ENCODE data around the gene WWOX. TPM values are rescaled to one million over a fixed set of nuclear protein-coding genes. Genes with fewer than 3 reads are reported as not detected.

WWOX gene
- total and polyA plus RNA-seq, 10 donors, result 5.9 to 90.3 (median 26.4) TPM

- H3K27me3 ChIP-seq (replicated peaks in 1 of 7), result no peaks in the 10 kb centered on the region
- no peaks in the 10 kb centered on the region for H3K4me1 ChIP-seq
- TF ChIP-seq POLR2A (IDR thresholded peaks at IDR 0.05), result no peak
- H3K9me3 ChIP-seq, result no peaks in the 10 kb centered on the region
- no peak overlapping the region for H3K4me3 ChIP-seq
- H3K36me3 ChIP-seq, result no peaks in the 10 kb centered on the region
- intact Hi-C loops (cut with DNase I; ENCODE audit: low total_unique reads), result no loop called here
- H3K27ac ChIP-seq, result no peak overlapping the region
- 91 to 98% (median 93%) methylated on average over 4 of the region's 4 CpGs for WGBS, 5 donors
- no peak for DNase-seq
Measured at GRCh38 chr16:79026117-79026516, 926.7 kb downstream of the WWOX start.

- intact Hi-C loops (cut with DNase I; ENCODE audit: low total_unique reads), result no loop called here
- Histone ChIP-seq H3K4me1 (no peaks in the 10 kb centered on the region), H3K4me3 (no peak overlapping the region), H3K36me3 (no peaks in the 10 kb centered on the region), H3K9me3 (peaks cover 0 to 8% (median 3%) of the 10 kb centered on the region in 8 donors), H3K27ac (no peak overlapping the region), H3K27me3 (replicated peaks in 1 of 7) (no peaks in the 10 kb centered on the region)
- WGBS, 5 donors, result 89 to 97% (median 94%) methylated on average over 4 of the region's 4 CpGs
- TF ChIP-seq, protein P1, sequence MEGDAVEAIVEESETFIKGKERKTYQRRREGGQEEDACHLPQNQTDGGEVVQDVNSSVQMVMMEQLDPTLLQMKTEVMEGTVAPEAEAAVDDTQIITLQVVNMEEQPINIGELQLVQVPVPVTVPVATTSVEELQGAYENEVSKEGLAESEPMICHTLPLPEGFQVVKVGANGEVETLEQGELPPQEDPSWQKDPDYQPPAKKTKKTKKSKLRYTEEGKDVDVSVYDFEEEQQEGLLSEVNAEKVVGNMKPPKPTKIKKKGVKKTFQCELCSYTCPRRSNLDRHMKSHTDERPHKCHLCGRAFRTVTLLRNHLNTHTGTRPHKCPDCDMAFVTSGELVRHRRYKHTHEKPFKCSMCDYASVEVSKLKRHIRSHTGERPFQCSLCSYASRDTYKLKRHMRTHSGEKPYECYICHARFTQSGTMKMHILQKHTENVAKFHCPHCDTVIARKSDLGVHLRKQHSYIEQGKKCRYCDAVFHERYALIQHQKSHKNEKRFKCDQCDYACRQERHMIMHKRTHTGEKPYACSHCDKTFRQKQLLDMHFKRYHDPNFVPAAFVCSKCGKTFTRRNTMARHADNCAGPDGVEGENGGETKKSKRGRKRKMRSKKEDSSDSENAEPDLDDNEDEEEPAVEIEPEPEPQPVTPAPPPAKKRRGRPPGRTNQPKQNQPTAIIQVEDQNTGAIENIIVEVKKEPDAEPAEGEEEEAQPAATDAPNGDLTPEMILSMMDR (IDR thresholded peaks at IDR 0.05 in 8 of 11, conservative IDR thresholded peaks at IDR 0.05 in 3 of 11), result no peak
- TF ChIP-seq POLR2AphosphoS5 (IDR thresholded peaks at IDR 0.05), result no peak
- TF ChIP-seq POLR2A (IDR thresholded peaks at IDR 0.05), result no peak
- no peak for DNase-seq
Measured at GRCh38 chr16:79036541-79036940, 937.1 kb downstream of the WWOX start.

GRCh38 chr16:79037521-79038373, 938.3 kb downstream of the WWOX start:
- H3K27me3 ChIP-seq (replicated peaks in 1 of 7), result no peaks in the 10 kb centered on the region

DNA sequence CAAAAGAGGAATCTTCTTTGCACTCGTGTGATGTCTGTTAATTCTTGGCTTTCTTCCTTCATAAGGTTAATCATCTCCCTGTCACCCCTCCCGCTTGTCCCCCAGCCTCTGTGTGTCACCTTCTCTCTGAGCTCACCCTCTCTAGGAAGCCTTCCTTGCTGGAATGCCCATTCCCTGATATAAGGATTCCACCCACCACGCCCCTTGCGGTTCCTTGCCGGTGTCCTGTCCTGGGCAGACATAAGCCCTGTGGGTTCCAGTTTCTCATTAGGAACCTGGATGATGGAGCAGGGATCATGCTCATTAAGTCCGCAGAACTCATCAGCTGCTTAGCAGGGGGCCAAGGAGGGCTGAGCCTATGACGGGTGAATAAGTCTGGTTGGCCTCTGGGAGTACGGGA, 941.8 kb downstream of the WWOX start:
- no peaks in the 10 kb centered on the region for H3K36me3 ChIP-seq
- no peak for DNase-seq
- H3K4me3 ChIP-seq, result no peak overlapping the region
- TF ChIP-seq POLR2A (IDR thresholded peaks at IDR 0.05) (no peak), POLR2AphosphoS5 (IDR thresholded peaks at IDR 0.05) (no peak)
- TF ChIP-seq, protein P1 (IDR thresholded peaks at IDR 0.05 in 8 of 11, conservative IDR thresholded peaks at IDR 0.05 in 3 of 11), result no peak
- 89 to 97% (median 91%) methylated on average over 8 of the region's 8 CpGs for WGBS, 5 donors
- H3K27me3 ChIP-seq (replicated peaks in 1 of 7), result no peaks in the 10 kb centered on the region
- peaks cover 0 to 5% (median 0%) of the 10 kb centered on the region in 6 donors for H3K4me1 ChIP-seq
- intact Hi-C loops (cut with DNase I; ENCODE audit: low total_unique reads), result no loop called here
- H3K27ac ChIP-seq, result no peak overlapping the region
- no peaks in the 10 kb centered on the region for H3K9me3 ChIP-seq

More at GRCh38 chr16:79037521-79038373, 938.3 kb downstream of the WWOX start:
- no peak overlapping the region for H3K27ac ChIP-seq
- intact Hi-C loops (cut with DNase I; ENCODE audit: low total_unique reads), result no loop called here
- DNase-seq, result no peak
- peaks cover 0 to 7% (median 3%) of the 10 kb centered on the region in 8 donors for H3K9me3 ChIP-seq
- no peaks in the 10 kb centered on the region for H3K4me1 ChIP-seq
- H3K4me3 ChIP-seq, result no peak overlapping the region
- no peak for TF ChIP-seq POLR2A (IDR thresholded peaks at IDR 0.05)
- no peak for TF ChIP-seq POLR2AphosphoS5 (IDR thresholded peaks at IDR 0.05)
- TF ChIP-seq, protein P1 (IDR thresholded peaks at IDR 0.05 in 8 of 11, conservative IDR thresholded peaks at IDR 0.05 in 3 of 11), result no peak
- 62 to 81% (median 74%) methylated on average over 10 of the region's 10 CpGs for WGBS, 5 donors
- no peaks in the 10 kb centered on the region for H3K36me3 ChIP-seq
